Measurements from ENCODE around the gene HLA-DMA. TPM values are rescaled to one million over a fixed set of nuclear protein-coding genes. Genes with fewer than 3 reads are reported as not detected.

The HLA-DMA gene
- total RNA-seq, 4 donors from 2014 or later, result 1.4 to 40.4 (median 20.8) TPM

DNA sequence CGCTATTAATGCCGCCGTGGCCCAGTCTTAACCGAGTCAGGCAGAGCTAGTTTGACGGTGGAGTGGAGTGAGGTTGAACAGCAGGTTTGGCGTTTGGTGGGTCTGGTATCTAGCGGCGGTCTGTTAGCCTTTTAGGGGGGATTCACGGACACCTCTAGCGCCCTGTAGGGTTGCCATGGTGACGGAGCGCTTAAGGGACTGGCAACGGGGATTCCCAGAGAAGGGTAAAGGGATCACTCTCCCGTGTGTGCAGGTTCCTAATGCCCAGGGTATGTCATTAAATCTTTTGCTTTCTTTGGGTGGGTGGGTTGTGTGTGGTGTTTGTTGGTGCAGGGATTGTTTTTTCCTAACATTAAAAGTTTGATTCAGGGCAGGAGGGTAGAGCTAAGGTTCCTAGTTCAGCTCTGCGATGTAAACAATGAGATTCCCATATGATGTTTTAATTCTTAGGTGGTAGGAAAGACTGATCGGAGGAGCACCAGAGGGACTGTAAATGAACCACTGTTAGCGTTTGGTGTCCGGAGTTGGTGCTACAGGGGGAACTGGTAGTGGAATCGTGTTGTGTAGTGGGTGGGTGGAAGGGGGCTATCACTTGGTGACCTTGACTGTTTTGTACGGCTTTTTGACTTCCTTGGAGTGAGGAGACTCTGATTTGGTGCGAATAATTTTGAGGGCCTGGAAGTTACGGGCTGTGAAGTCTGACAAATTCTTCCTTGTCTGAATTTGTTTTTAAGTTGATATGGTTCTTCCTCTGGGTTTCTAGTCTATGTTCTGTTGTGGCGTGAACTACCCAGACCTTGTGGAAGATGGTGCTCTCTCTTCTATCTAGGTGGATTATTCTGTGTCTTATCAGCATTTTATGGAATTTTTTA, 20.5 kb upstream of the HLA-DMA start:
- TF ChIP-seq EP300 (IDR thresholded peaks at IDR 0.05; ENCODE audit: low read depth) (no peak), POLR2AphosphoS5 (IDR thresholded peaks at IDR 0.05) (no peak), POLR2A (IDR thresholded peaks at IDR 0.05) (no peak)
- TF ChIP-seq, protein P1, sequence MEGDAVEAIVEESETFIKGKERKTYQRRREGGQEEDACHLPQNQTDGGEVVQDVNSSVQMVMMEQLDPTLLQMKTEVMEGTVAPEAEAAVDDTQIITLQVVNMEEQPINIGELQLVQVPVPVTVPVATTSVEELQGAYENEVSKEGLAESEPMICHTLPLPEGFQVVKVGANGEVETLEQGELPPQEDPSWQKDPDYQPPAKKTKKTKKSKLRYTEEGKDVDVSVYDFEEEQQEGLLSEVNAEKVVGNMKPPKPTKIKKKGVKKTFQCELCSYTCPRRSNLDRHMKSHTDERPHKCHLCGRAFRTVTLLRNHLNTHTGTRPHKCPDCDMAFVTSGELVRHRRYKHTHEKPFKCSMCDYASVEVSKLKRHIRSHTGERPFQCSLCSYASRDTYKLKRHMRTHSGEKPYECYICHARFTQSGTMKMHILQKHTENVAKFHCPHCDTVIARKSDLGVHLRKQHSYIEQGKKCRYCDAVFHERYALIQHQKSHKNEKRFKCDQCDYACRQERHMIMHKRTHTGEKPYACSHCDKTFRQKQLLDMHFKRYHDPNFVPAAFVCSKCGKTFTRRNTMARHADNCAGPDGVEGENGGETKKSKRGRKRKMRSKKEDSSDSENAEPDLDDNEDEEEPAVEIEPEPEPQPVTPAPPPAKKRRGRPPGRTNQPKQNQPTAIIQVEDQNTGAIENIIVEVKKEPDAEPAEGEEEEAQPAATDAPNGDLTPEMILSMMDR (IDR thresholded peaks at IDR 0.05), result no peak
- Histone ChIP-seq H3K27me3 (no peaks in the 10 kb centered on the region), H3K36me3 (peaks cover 0 to 39% (median 17%) of the 10 kb centered on the region in 4 donors), H3K4me3 (peak overlapping the region; percentile 47 to 86 (median 71)), H3K4me1 (peaks cover 36 to 48% (median 39%) of the 10 kb centered on the region in 4 donors), H3K27ac (peak overlapping the region; percentile 98 to 100 (median 99)), H3K9me3 (no peaks in the 10 kb centered on the region)
- DNase-seq, result peak; percentile 41
- in situ Hi-C loops (cut with MboI; ENCODE audit: low pct_ligation_motif_present in 1 of 4, low pct_unique_long_range_greater_than_20kb in 1 of 4, low sequenced_read_pairs in 3 of 4) (loop anchor here in 2 of 4 donors (10.0 to 25.0 kb wide), 2 partner anchors 89 to 439 kb away; partner anchors contain the start of genes CUTA (in 1 of the 2), PHF1 (in 1 of the 2) and SYNGAP1 (in 1 of the 2)), intact Hi-C loops (cut with DNase I; ENCODE audit: low total_unique reads) (no loop called here)
- 1% methylated on average over 23 of the region's 23 CpGs; no CpG with 5 or more reads in 1 of the 2 donors for WGBS, 2 donors (ENCODE audit: low coverage in 1 of 2)

DNA sequence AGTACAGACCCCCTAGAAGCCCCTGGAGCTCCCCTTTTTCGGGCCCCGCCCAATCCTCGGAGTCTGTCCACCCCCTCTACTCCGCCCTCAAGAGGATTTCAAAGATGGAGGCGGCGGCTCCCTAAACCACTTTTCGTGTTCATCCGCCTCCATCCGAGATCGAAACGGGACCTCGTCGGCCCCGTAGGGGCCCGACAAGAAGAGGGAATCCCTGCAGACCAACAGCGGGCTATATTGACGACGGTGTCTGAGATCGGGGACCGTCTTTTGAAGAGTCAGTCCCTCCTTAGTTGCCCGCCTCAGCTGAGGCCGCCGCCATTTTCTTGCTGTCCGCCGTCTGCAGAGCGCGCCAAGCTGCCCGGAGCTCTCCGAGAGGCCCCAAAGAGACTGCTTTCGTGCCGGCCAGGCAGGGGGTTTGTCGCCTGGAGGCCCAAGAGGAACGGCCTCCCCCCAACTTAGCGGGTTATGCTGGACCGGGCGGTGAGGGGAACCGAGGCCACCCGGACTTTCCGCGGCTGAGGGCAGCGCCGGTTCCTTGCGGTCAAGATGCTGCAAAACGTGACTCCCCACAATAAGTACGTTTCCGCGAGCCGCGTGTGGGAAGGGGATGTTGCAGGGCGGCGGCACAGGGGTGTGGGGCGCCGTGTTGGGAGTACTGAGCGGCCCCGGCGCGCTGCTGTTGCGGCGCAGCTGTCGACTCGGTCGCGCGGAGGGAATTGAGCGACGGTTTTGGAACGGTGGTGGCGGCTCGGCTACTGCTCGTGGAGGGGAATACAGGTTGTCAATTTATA, 19.7 kb upstream of the HLA-DMA start:
- DNase-seq, result peak; percentile 51
- no peaks in the 10 kb centered on the region for H3K27me3 ChIP-seq
- peaks cover 28 to 40% (median 34%) of the 10 kb centered on the region in 4 donors for H3K4me1 ChIP-seq
- H3K27ac ChIP-seq, result peak overlapping the region; percentile 98 to 100 (median 99)
- TF ChIP-seq POLR2AphosphoS5 (IDR thresholded peaks at IDR 0.05), result peak in 2 of 3 donors; percentile 24 to 44
- no peak for TF ChIP-seq EP300 (IDR thresholded peaks at IDR 0.05; ENCODE audit: low read depth)
- TF ChIP-seq, protein P1 (IDR thresholded peaks at IDR 0.05), result no peak
- H3K9me3 ChIP-seq, result no peaks in the 10 kb centered on the region
- 0% methylated on average over 54 of the region's 70 CpGs; no CpG with 5 or more reads in 1 of the 2 donors for WGBS, 2 donors (ENCODE audit: low coverage in 1 of 2)
- in situ Hi-C loops (cut with MboI; ENCODE audit: low pct_ligation_motif_present in 1 of 4, low pct_unique_long_range_greater_than_20kb in 1 of 4, low sequenced_read_pairs in 3 of 4) (loop anchor here in 2 of 4 donors (10.0 to 25.0 kb wide), 2 partner anchors 88 to 440 kb away; partner anchors contain the start of genes CUTA (in 1 of the 2), PHF1 (in 1 of the 2) and SYNGAP1 (in 1 of the 2)), intact Hi-C loops (cut with DNase I; ENCODE audit: low total_unique reads) (no loop called here)
- H3K36me3 ChIP-seq, result peaks cover 0 to 31% (median 13%) of the 10 kb centered on the region in 4 donors
- peak overlapping the region; percentile 47 to 86 (median 71) for H3K4me3 ChIP-seq

DNA sequence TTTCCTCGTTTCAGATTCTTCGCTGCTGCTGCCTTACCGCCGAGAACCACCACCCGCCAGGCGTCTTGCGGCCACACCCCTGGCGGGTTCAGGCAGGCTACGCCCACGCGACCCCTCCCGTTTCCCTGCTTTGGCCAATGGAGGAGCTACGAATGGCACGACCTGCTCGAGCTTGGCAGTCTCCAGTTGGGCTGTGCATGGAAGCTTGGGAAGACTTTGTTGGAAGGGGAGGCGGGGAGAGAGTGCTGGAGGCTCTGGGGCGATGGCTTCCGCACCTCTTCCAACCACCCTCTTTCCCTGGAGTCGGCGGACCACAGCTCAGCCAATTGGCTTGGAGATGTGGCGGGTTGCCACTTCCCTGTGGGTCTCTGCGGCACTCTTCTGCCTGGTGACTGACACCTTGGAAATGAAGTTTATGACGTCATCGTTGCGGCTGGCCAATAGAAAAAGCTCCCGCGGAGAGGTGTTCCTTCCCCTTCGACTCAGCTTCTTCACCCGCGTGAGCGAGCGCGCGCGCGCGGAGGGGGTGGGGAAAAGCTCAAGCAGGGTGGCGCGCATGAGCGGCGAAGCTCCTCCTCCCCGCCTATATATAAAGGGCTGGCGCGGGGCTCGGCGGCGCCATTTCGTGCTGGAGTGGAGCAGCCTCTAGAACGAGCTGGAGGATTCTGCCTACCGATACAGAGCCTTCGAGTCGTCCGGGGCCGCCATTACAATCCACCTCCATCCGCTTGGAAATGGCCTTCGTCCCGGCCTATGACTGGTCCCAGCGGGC, 18.9 kb upstream of the HLA-DMA start:
- peak overlapping the region; percentile 63 to 86 (median 84) for H3K4me3 ChIP-seq
- H3K9me3 ChIP-seq, result no peaks in the 10 kb centered on the region
- peak overlapping the region; percentile 98 to 100 (median 99) for H3K27ac ChIP-seq
- H3K4me1 ChIP-seq, result peaks cover 25 to 40% (median 33%) of the 10 kb centered on the region in 4 donors
- 0% methylated on average over 58 of the region's 58 CpGs; no CpG with 5 or more reads in 1 of the 2 donors for WGBS, 2 donors (ENCODE audit: low coverage in 1 of 2)
- peak; percentile 100 for DNase-seq
- H3K36me3 ChIP-seq, result peaks cover 0 to 23% (median 8%) of the 10 kb centered on the region in 4 donors
- intact Hi-C loops (cut with DNase I; ENCODE audit: low total_unique reads) (no loop called here), in situ Hi-C loops (cut with MboI; ENCODE audit: low pct_ligation_motif_present in 1 of 4, low pct_unique_long_range_greater_than_20kb in 1 of 4, low sequenced_read_pairs in 3 of 4) (loop anchor here in 2 of 4 donors (10.0 to 25.0 kb wide), 2 partner anchors 87 to 441 kb away; partner anchors contain the start of genes CUTA (in 1 of the 2), PHF1 (in 1 of the 2) and SYNGAP1 (in 1 of the 2))
- no peaks in the 10 kb centered on the region for H3K27me3 ChIP-seq
- TF ChIP-seq POLR2A (IDR thresholded peaks at IDR 0.05) (peak; percentile 100), EP300 (IDR thresholded peaks at IDR 0.05; ENCODE audit: low read depth) (peak; percentile 23), POLR2AphosphoS5 (IDR thresholded peaks at IDR 0.05) (peak; percentile 98 to 100 (median 100))
- TF ChIP-seq, protein P1 (IDR thresholded peaks at IDR 0.05), result peak in 2 of 5 experiments; percentile 3 to 26
